ENCODE data around the gene OSBPL3.
"Not testable (repeated sequence)": the region's sequence is repeated elsewhere in the genome, so short reads cannot be mapped to it uniquely, and the experiment has no call there.

The OSBPL3 gene

DNA sequence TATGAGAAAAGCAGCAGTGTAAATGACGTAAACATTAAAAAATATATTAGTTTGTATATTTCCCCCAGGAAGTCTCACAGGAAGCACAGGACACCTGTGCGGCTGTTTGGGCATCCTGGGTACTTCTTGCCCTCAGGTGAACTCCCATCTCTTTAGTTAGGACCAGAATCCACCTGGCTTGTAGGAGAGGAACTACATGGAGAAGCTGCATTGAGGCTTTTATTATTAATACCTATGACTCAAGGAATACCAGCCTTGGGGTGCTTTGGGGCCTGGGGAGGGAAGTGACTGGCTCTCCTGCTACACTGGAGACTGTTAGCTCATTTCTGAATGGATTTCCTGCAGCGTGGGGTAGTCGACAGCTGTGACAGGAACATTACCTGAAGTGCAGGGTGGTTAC lies 182.7 kb downstream of the OSBPL3 start:
- DNase-seq (ENCODE audit: low read depth), result no peak

DNA sequence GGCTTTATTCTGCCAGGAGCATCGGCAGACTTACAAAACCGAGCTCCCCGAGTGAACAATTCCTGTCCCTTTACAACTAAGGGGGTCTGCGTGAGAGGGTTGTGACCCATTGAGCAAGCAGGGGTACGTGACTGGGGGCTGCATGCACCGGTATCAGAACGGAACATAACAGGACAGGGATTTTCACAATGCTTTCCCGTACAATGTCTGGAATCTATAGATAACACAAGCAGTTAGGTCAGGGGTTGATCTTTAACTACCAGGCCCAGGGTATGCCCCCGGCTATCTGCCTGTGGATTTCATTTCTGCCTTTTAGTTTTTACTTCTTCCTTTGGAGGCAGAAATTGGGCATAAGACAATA lies 184.6 kb downstream of the OSBPL3 start:
- DNase-seq (ENCODE audit: low read depth), result no peak

GRCh38 chr7:24794751-24795406 lies 185.1 kb downstream of the OSBPL3 start:
- DNase-seq (ENCODE audit: low read depth), result not testable (repeated sequence)

GRCh38 chr7:24793982-24794648 lies 185.9 kb downstream of the OSBPL3 start:
- DNase-seq (ENCODE audit: low read depth), result no peak

- no peak for DNase-seq (ENCODE audit: low read depth)
Measured at GRCh38 chr7:24788961-24789576, 190.9 kb downstream of the OSBPL3 start.

GRCh38 chr7:24788075-24788474 lies 191.9 kb downstream of the OSBPL3 start:
- no peak for DNase-seq (ENCODE audit: low read depth)

DNA sequence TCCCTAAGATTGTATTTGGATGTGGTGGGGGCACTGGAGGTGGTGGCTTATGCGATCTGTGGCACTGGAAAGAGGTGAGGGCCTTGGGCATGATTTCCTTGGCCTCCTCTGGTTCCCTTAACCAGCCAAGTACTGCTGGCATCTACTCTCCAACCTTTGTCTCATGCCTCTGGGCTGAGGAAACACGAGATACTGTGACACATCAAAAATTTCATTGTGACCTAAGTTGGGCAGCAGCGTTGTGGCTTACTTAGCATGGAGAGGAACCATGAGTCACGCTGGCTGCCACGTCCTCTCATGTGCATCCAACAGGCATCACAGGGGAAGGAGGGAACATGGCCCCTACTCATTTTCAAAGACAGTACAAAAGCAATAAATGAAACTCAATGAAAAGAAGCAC lies 193.0 kb downstream of the OSBPL3 start:
- DNase-seq (ENCODE audit: low read depth), result peak; percentile 96

GRCh38 chr7:24786306-24786705 lies 193.7 kb downstream of the OSBPL3 start:
- DNase-seq (ENCODE audit: low read depth), result no peak

DNA sequence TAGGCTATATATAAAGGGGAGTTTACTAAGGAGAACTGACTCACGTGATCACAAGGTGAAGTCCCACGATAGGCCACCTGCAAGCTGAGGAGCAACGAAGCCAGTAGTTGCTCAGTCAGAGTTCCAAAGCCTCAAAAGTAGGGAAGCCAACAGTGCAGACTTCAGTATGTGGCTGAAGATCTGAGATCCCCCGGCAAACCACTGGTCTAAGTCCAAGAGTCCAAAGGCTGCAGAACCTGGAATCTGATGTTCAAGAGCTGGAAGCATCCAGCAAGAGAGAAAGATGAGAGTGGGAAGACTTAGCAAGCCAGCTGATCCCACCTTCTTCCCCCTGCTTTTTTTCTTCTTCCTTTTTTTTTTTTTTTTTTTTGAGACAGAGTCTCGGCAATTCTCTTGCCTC lies 195.7 kb downstream of the OSBPL3 start:
- DNase-seq (ENCODE audit: low read depth), result no peak

DNA sequence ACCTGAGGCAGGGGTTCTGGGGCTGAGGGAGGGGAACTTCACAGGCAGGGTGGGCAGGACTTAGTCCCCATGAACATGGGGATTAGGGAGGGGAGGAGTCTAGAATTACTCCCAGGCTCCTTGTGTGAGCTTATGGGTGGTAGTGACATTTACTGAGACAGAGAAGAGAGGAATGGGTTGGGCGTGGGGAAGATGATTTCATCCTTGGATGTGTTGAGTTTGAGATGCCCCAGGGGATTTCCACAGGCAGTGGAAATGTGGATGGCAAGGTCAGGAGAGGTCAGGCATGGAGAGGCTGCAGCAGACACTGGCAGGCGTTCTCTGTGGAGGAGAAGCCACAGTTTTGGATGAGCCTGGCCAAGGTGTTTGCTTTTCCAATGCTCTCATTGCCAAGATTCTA lies 196.3 kb downstream of the OSBPL3 start:
- DNase-seq (ENCODE audit: low read depth), result no peak

GRCh38 chr7:24781106-24781505 lies 198.9 kb downstream of the OSBPL3 start:
- DNase-seq (ENCODE audit: low read depth), result no peak

DNA sequence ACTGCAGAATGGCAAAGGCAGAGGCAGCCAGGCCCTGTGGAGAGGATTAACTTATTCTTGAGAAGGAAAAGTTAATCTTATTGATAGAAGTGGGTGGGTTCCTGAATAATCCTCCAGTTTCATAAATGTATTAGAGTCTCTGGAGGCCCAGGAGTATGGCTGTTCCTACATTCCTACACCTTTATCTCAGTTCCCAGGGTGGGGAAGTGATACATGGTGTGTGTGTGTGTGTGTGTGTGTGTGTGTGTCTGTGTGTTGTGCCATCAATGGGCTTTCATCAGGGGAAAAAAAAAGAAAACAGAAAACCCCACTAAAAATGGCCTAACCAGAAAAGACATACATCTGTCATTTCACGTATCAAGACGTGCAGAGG lies 200.7 kb downstream of the OSBPL3 start:
- DNase-seq (ENCODE audit: low read depth), result no peak

DNA sequence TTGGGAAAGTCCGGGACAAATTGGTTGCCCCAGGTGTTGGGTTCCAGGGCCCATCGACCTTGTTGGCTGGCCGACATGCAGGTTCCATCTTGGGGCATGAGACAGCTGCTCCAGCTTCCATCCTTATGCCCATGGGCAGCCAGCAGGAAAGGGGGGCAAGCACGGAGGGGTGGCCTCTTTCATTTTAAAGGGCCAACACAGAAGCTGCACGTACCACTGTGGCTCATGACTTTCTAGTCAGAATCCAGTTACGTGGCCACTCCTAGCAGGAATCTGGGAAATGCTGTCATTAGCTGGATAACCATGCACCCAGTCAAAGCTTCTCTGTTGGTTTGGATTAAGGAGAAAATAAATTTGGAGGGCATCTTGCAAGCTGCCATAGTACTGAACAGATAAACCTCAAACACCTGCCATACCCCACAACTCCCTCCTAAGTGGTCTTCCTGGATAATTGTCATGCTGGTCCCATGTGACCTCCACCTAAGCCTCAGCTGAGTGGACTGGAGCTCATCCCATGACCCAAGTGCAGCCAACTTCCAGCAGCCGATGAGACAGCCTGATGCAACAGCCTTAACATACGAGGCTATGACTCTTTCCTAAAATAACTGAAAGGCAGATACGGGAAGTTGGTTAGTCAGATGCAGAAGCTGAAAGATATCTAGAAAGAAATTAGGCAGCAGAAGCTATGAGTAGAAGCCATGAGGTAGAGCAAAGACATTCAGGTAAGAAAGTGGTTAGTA lies 201.3 kb downstream of the OSBPL3 start:
- DNase-seq (ENCODE audit: low read depth), result peak; percentile 86

GRCh38 chr7:24777806-24778205 lies 202.2 kb downstream of the OSBPL3 start:
- DNase-seq (ENCODE audit: low read depth), result no peak

GRCh38 chr7:24773646-24774045 lies 206.3 kb downstream of the OSBPL3 start:
- DNase-seq (ENCODE audit: low read depth), result no peak

DNA sequence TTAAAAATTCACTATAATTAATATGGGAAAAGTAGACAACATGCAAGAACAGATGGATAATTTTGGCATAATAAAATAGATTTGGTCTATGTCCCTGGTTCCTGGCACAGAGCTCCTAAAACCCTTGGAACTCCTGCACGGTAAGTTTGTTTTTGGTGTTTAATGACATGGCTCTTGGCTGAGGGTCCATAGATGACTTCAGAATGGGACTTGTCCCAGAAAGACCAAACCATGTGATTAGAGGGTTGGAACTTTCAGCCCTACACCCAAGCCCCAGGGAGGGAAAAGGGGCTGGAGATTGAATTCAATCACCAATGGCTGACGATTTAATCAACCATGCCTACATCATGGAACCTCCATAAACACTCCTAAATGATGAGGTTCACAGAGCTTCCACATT lies 210.1 kb downstream of the OSBPL3 start:
- no peak for DNase-seq (ENCODE audit: low read depth)

DNA sequence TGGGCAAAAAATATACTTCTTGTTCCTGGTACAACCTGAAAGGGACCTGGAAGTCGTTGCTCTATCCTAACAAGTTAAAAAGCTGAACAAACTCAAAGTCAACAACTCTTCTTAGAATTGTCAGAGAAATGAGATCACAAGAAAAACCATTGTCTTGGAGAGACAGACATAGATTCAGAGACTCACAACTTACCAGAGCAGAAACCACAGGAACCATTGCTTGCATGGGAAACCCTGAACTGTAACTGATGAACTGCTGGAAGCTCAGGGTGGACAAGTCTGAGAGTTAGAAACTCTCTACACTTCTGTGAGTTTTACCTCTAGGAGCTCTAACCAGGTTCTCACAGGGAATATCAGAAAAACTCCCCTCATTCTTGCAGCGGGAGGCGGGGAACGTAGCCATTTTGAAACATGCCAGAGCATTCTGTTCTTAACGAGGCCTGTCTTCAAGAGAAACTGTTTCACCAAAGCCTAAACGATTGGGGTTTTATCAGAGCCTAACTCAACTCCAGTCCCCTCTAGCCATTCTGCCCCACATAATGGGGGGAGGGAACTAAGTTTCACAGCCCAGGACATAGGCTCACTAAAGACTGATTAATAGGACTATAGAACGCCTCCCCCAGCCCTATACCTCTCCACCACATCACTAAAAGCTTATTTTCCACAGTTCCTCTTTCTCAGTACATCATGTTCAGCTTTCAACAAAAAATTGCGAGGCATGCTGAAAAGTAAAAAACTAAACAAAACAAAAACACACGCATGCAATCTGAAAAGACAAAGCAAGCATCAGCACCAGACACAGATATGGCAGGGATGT lies 210.8 kb downstream of the OSBPL3 start:
- no peak for DNase-seq (ENCODE audit: low read depth)

DNA sequence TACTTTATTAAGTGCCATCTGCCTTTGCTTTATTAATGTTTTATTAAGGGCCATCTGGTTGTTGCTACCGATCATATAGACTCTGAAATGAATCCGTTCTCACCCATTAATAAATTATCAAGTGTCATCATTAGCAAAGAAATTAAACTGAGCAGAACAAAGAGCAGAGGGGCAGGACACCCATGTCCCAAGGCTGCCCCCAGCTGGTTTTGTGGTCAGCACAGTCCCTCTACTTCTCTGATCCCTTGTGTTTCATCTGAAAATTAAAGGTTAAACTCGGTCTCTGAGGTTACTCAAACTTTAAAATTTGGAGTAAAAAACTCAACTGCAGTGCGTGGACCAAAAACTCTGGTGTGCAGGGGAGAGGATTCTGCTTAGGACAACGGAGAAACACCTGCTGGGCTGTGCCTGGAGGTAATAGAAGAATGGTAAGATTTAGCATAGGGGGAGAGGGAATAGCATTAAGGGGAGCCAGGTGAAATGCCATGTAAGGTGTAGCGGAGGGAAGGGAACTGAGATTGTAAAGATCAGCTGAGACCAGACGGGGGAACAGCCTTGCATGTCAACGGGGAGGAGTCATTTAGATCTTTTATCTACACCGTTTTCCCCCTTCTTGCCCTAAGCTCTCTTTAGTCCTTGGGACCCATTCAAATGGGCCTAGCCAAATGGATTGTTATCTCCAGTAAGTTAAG lies 212.0 kb downstream of the OSBPL3 start:
- DNase-seq (ENCODE audit: low read depth), result no peak

GRCh38 chr7:24764972-24765744 lies 214.8 kb downstream of the OSBPL3 start:
- DNase-seq (ENCODE audit: low read depth), result no peak

DNA sequence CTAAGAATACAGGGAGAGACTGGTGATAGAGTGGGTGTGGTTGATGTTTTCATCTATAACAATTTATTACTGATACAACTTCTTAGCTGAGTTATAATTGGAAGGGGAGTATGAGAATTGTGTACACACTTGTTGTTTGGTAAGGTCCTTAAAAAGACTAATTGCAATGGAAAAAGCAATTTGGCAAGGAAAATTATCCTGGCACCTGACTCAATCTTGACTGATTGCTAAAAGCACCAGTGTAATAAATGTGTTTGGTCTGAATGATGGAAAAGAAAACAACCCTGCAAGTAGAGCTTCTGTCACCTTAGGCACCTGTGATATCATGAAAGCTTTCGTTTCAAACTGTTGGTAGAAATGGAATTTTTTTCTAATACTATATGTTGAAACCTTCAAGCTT lies 216.0 kb downstream of the OSBPL3 start:
- DNase-seq (ENCODE audit: low read depth), result no peak
